Measurements from ENCODE around the gene ZNF415. TPM values are rescaled to one million over a fixed set of nuclear protein-coding genes. Genes with fewer than 3 reads are reported as not detected.

The ZNF415 gene
- polyA plus RNA-seq, 1 experiment, result 19.3 TPM

GRCh38 chr19:53068834-53069233, 63.9 kb downstream of the ZNF415 start:
- CTCF ChIA-PET, result no interaction called here
- POLR2A ChIA-PET, result no interaction called here
- no peak overlapping the region for H3K4me3 ChIP-seq (ENCODE audit: low read depth, low read length)

GRCh38 chr19:53068199-53068598, 64.5 kb downstream of the ZNF415 start:
- Histone ChIP-seq H3K9me3 (ENCODE audit: control insufficient read depth, insufficient read depth, low read length) (peaks cover 71% of the 10 kb centered on the region), H3K27ac (ENCODE audit: low read depth, low read length) (no peak overlapping the region), H3K27me3 (ENCODE audit: control insufficient read depth, insufficient read depth, low read length) (no peaks in the 10 kb centered on the region), H3K4me3 (ENCODE audit: low read depth, low read length) (no peak overlapping the region)
- CTCF ChIA-PET, result no interaction called here
- POLR2A ChIA-PET, result no interaction called here
- no peak for TF ChIP-seq CTCF (IDR thresholded peaks at IDR 0.05; ENCODE audit: low read depth, low read length)
- no peak for DNase-seq (ENCODE audit: low read depth, low spot score)

More at GRCh38 chr19:53068834-53069233, 63.9 kb downstream of the ZNF415 start:
- no peak for TF ChIP-seq CTCF (IDR thresholded peaks at IDR 0.05; ENCODE audit: low read depth, low read length)
- H3K27ac ChIP-seq (ENCODE audit: low read depth, low read length), result no peak overlapping the region
- no peaks in the 10 kb centered on the region for H3K27me3 ChIP-seq (ENCODE audit: control insufficient read depth, insufficient read depth, low read length)
- DNase-seq (ENCODE audit: low read depth, low spot score), result no peak
- H3K9me3 ChIP-seq (ENCODE audit: control insufficient read depth, insufficient read depth, low read length), result peaks cover 69% of the 10 kb centered on the region

- TF ChIP-seq CTCF (IDR thresholded peaks at IDR 0.05; ENCODE audit: low read depth, low read length), result no peak
- H3K4me3 ChIP-seq (ENCODE audit: low read depth, low read length), result peak overlapping the region; percentile 50
- DNase-seq (ENCODE audit: low read depth, low spot score), result no peak
- H3K27ac ChIP-seq (ENCODE audit: low read depth, low read length), result no peak overlapping the region
- peaks cover 74% of the 10 kb centered on the region for H3K9me3 ChIP-seq (ENCODE audit: control insufficient read depth, insufficient read depth, low read length)
- ChIA-PET POLR2A (no interaction called here), CTCF (no interaction called here)
- H3K27me3 ChIP-seq (ENCODE audit: control insufficient read depth, insufficient read depth, low read length), result peaks cover 3% of the 10 kb centered on the region
Observed at GRCh38 chr19:53057904-53058580, 74.7 kb downstream of the ZNF415 start.

Other genes with a start within 250 kb of the ZNF415 start
- gene ZNF320, start 235.3 kb downstream of the ZNF415 start, polyA plus RNA-seq (2011; rRNA removed), result 7.7 and 8.3 TPM in 2 replicates
- gene ZNF888, start 209.5 kb downstream of the ZNF415 start, polyA plus RNA-seq (2011; rRNA removed), result 1.9 and 2.2 TPM in 2 replicates
- 4.7 and 6.3 TPM in 2 replicates for gene ZNF816, start 170.0 kb downstream of the ZNF415 start, polyA plus RNA-seq (2011; rRNA removed)
- gene ERVV-1, start 119.0 kb downstream of the ZNF415 start, polyA plus RNA-seq (2011; rRNA removed), result not detected in 2 replicates
- not detected in 2 replicates for gene ERVV-2, start 88.2 kb downstream of the ZNF415 start, polyA plus RNA-seq (2011; rRNA removed)
- 19.4 and 23.7 TPM in 2 replicates for gene ZNF160, start 29.5 kb downstream of the ZNF415 start, polyA plus RNA-seq (2011; rRNA removed)
- 5.8 and 6.6 TPM in 2 replicates for gene ZNF347, start 26.1 kb upstream of the ZNF415 start, polyA plus RNA-seq (2011; rRNA removed)
- gene ZNF665, start 60.4 kb upstream of the ZNF415 start, polyA plus RNA-seq (2011; rRNA removed), result 3.2 and 4.1 TPM in 2 replicates
- 24.3 and 32.6 TPM in 2 replicates for gene ZNF677, start 122.0 kb upstream of the ZNF415 start, polyA plus RNA-seq (2011; rRNA removed)
- gene VN1R2, start 125.4 kb upstream of the ZNF415 start, polyA plus RNA-seq (2011; rRNA removed), result not detected in 2 replicates
- gene VN1R4, start 134.8 kb upstream of the ZNF415 start, polyA plus RNA-seq (2011; rRNA removed), result not detected in 2 replicates
- gene ZNF845, start 200.8 kb upstream of the ZNF415 start, polyA plus RNA-seq (2011; rRNA removed), result 4.1 and 5.9 TPM in 2 replicates
- 1.6 and 2.9 TPM in 2 replicates for gene ZNF525, start 232.8 kb upstream of the ZNF415 start, polyA plus RNA-seq (2011; rRNA removed)